AG09319 (cell line): ENCODE measurements around the gene EXOC3L4.
"Not testable (repeated sequence)": the region's sequence is repeated elsewhere in the genome, so short reads cannot be mapped to it uniquely, and the experiment has no call there.

Source experiments
- DNase-seq: peaks from one replicate; pipeline ENCODE4 v3.0.0-alpha.2; 2010; ENCODE audit warnings: low read depth; ENCODE audit errors: extremely low read depth
- TF ChIP-seq, protein P1 (sequence below): IDR thresholded peaks from 2 replicates; pipeline ENCODE4 v1.5.1; 2011; ENCODE audit warnings: low read depth, mild to moderate bottlenecking, inconsistent platforms, low read length, moderate library complexity

The EXOC3L4 gene

DNA sequence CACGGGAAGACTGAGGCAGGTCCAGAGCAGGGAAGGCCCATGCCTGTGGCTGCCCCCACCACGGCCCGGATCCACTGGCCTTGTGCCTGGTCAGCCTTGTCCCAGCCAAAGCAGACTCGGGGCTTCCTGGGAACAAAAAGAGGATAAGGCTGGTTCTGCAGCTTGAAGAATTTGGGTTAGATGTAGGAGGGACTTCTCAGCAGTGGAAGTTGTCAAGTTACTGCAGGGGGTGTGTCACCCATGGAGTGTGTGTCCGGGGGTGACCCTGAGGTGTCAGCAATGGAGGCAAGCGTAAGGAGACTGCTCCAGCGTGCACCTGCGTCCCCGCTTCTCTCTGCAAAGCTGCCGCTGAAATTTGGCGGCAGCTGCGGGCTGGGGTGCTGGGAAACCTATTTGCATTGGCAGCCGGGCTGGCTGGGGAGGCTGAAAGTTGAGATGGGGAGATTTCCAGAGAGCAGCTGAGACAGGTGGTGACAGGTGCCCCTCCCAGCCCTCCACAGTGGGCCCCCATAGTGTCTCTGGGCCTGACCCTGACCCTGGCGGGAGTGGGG lies 16.2 kb downstream of the EXOC3L4 start:
- TF ChIP-seq, protein P1, sequence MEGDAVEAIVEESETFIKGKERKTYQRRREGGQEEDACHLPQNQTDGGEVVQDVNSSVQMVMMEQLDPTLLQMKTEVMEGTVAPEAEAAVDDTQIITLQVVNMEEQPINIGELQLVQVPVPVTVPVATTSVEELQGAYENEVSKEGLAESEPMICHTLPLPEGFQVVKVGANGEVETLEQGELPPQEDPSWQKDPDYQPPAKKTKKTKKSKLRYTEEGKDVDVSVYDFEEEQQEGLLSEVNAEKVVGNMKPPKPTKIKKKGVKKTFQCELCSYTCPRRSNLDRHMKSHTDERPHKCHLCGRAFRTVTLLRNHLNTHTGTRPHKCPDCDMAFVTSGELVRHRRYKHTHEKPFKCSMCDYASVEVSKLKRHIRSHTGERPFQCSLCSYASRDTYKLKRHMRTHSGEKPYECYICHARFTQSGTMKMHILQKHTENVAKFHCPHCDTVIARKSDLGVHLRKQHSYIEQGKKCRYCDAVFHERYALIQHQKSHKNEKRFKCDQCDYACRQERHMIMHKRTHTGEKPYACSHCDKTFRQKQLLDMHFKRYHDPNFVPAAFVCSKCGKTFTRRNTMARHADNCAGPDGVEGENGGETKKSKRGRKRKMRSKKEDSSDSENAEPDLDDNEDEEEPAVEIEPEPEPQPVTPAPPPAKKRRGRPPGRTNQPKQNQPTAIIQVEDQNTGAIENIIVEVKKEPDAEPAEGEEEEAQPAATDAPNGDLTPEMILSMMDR = no peak
- DNase-seq = no peak

DNA sequence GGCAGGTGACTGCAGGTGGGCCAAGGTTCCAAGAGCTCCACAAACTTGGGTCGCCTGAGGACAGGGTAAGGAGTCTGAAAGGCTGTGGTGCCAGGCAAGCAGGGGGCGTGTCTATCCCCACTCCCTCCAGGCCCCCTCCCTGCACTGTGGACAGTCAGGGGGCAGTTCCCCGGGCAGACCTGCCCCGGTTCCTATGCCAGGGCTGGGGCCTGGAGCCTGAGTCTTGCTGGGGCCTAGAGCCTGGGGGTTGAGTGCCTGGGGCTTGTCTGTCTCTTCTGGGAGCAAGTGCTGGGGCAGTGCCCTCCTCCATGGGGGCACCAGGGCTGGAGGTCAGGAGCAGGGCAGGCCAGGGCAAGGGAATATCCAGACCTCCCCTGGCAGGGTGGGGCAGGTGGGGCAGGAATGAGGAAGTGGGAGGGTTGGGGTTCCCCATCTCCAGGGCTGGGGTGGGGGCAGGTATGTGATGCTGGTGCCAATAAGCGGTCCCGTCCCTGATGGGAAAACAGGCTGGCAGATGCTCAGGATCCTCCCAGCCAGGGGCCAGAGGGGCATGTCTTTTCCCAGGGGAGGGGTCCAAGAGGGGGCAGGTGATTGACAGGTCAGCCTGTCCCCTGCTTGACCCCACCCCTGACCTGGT lies 16.8 kb downstream of the EXOC3L4 start:
- no peak for DNase-seq
- TF ChIP-seq, protein P1 = no peak

DNA sequence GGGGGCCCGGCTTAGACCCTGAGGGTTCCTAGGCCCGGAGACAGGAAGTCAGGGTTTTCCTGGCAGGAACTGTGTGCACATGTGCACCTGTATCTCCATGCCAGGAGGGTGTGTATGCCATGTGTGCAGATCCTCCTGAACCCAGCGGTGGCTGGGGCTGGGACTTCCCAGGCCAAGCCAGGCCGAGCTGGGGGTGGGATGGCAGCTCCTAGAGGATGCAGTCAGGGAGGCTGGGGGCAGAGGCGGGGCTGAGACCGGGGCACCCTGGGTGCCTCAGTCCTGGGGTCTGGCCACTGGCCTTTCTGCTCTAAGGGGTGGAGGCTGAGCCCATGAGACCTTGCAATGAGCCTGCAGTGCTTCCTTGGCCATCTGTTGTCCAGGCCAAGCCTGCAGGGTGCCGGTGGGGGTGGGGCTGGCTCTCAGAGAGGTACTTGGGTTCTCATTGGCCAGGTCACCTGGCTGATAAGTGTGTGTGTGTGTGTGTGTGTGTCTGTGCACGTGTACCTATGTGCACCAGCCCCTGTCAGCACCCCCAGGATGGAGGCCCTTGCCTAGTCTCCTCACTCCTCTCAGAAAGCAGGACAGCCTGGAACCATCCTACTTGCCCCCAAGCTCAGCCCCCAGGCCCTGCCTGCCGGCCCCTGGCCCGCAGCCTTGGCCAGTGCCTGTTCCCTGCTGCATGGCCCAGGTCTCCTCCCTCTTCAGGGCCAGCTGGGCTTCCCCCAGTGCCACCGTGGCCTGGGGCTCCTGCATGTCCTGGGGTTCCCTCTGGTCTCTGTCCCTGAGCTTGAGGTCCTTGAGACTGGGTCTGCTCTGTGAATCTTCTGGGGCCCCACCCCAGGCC lies 18.1 kb downstream of the EXOC3L4 start:
- TF ChIP-seq, protein P1 = no peak
- no peak for DNase-seq

DNA sequence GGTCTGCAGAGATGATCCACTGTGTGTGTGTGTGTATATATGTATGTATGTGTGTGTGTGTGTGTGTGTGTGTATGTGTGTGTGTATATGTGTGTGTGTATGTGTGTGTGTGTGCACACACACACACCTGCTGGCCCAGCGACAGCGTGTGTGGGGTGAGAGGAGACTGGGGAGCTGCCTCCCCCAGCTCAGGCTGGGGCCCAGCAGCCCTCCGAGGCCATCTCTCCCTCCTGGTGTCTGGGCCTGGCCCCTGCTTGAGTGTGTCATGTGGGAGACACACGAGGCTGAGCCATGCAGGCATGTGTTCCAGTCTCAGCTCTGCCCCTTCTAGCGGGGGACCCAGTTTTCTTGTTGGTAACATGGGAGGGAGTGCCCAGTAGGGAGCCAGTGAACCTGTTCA lies 18.8 kb downstream of the EXOC3L4 start:
- TF ChIP-seq, protein P1 = no peak

DNA sequence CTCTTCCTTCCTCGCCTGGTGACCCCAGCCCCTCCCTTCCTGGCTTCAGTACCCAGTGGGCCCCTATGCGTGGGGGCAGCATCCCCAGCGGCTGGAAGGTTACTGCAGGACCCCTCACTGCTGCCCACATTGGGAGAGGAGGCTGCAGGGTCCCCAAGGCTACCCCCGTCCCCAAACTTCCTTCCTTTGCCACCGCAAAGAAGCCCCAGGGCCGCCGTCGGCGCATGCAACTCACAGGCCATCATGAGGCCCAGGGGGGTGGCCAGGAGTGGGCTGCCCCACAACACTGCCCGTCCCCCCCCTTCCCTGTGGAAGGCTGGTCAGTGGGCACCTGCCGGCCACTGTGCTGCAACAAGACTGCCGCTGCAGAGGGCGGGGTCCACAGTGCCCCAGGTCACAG lies 19.2 kb downstream of the EXOC3L4 start:
- TF ChIP-seq, protein P1 = no peak
- DNase-seq = no peak

More for the DNA sequence above, 18.8 kb downstream of the EXOC3L4 start:
- DNase-seq = no peak

DNA sequence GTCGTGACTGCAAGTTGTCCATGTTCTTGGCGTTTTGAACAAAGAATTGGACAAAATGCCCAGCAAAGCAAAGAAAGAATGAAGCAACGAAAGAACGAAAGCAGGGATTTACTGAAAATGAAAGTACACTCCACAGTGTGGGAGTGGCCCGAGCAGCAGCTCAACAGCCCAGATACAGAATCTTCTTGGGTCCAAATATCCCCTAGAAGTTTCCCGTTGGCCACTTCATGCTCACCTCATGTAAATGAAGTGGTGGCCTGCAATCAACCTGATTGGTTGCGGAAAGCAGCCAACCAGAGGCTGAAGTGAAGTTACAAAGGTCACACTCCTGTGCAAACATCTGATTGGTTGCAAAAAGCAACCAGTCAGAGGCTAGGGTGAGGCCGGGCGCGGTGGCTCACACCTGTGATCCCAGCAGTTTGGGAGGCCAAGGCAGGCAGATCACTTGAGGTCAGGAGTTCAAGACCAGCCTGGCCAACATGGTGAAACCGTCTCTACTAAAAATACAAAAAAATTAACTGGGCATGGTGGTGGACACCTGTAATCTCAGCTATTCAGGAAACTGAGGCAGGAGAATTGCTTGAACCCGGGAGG lies 20.7 kb downstream of the EXOC3L4 start:
- not testable (repeated sequence) for DNase-seq

DNA sequence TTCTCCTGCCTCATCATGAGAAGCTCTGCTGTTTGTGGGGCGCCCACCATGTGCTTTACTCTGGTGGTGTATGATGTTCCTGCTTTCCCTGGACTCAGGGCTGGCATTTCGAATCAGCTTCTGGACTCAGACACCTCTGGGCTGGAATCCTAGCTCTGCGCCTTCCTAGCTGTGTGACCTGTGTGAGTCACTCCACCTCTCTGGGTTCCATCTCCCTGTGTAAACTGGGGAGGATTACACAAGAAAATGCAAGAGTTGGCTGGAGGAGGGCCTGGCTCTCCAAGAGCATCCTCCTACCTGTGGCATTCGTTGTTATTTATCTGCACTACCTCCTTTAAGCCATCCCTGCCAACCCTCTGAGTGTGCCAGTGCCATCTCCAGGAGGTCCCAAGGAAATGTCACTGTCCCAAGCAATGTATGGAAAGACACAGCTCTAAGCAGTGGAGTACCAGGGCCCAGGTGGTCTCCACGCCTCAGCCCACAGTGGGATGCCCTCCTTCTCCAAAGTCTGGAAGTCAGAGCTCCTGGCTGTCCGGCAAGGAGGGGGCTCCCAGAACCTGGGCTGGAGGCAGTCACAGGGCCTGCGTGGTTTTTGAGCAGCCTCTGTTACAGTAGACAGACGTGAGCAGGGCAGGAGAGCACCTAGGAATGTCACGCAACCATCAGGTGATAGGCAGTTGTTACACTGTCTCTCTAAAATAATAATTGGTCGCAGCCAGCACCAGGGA lies 21.5 kb downstream of the EXOC3L4 start:
- no peak for DNase-seq
- TF ChIP-seq, protein P1 = no peak
